Osteocyte (in vitro differentiated cells): ENCODE data around the gene CORO2A. TPM values are rescaled to one million over a fixed set of nuclear protein-coding genes. Genes with fewer than 3 reads are reported as not detected.

Source experiments
- DNase-seq: peaks from one replicate; pipeline ENCODE4 v3.0.0; 2021; ENCODE audit warnings: mixed read lengths; ENCODE audit not compliant: unreplicated experiment; ENCODE audit errors: extremely low spot score
- H3K27ac Mint-ChIP-seq: one replicate; pipeline ENCODE4 v1.8.0; 2021; ENCODE audit warnings: mild to moderate bottlenecking, mixed read lengths; ENCODE audit not compliant: unreplicated experiment
- H3K27me3 Mint-ChIP-seq: one replicate; pipeline ENCODE4 v1.8.0; 2021; ENCODE audit warnings: mixed read lengths; ENCODE audit not compliant: unreplicated experiment
- H3K36me3 Mint-ChIP-seq: one replicate; pipeline ENCODE4 v1.8.0; 2021; ENCODE audit warnings: mixed read lengths; ENCODE audit not compliant: unreplicated experiment
- H3K4me1 Mint-ChIP-seq: one replicate; pipeline ENCODE4 v1.8.0; 2021; ENCODE audit warnings: mixed read lengths; ENCODE audit not compliant: unreplicated experiment
- H3K4me3 Mint-ChIP-seq: one replicate; pipeline ENCODE4 v1.8.0; 2021; ENCODE audit warnings: mild to moderate bottlenecking, moderate library complexity, mixed read lengths; ENCODE audit not compliant: unreplicated experiment
- H3K9me3 Mint-ChIP-seq: one replicate; pipeline ENCODE4 v1.8.0; 2021; ENCODE audit warnings: mixed read lengths; ENCODE audit not compliant: unreplicated experiment
- total RNA-seq: library from RNA; stranded (reverse); gene quantifications from 2 replicates; pipeline ENCODE4 v1.2.1, GENCODE V29; 2021
- TF ChIP-seq, protein P1 (sequence below): fragments of 200-600 bp; sonication (generic); IDR thresholded peaks from 2 replicates; pipeline ENCODE4 v1.5.0; 2021; ENCODE audit warnings: antibody characterized with exemption, mild to moderate bottlenecking, moderate library complexity

The CORO2A gene
- total RNA-seq, 1 donor from 2014 or later: 1.8 TPM

DNA sequence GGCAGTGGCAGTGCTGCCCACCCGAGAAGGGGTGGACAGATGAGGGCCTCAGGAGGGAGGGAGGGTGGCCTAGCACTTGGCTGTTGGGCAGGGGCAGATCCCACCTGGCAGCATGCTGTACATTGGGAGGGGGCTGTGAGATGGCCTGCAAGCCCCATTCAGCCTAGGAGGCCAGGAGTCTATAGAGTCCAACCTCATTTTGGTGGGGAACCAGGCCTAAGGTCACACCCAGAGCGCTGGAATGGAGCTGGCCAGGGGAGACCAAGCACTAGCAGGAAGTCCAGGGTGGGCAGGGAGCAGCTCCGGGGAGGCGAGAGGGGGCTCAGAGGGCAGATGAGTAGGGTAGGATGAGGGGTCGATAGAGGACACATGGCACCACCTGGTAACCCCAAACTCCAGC is 96.3 kb downstream of the CORO2A start:
- Mint-ChIP-seq H3K27ac (no peak overlapping the region), H3K9me3 (no peaks in the 10 kb centered on the region), H3K4me3 (no peak overlapping the region), H3K4me1 (no peaks in the 10 kb centered on the region), H3K27me3 (peaks cover 2% of the 10 kb centered on the region), H3K36me3 (no peaks in the 10 kb centered on the region)
- TF ChIP-seq, protein P1, sequence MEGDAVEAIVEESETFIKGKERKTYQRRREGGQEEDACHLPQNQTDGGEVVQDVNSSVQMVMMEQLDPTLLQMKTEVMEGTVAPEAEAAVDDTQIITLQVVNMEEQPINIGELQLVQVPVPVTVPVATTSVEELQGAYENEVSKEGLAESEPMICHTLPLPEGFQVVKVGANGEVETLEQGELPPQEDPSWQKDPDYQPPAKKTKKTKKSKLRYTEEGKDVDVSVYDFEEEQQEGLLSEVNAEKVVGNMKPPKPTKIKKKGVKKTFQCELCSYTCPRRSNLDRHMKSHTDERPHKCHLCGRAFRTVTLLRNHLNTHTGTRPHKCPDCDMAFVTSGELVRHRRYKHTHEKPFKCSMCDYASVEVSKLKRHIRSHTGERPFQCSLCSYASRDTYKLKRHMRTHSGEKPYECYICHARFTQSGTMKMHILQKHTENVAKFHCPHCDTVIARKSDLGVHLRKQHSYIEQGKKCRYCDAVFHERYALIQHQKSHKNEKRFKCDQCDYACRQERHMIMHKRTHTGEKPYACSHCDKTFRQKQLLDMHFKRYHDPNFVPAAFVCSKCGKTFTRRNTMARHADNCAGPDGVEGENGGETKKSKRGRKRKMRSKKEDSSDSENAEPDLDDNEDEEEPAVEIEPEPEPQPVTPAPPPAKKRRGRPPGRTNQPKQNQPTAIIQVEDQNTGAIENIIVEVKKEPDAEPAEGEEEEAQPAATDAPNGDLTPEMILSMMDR: no peak
- no peak for DNase-seq

DNA sequence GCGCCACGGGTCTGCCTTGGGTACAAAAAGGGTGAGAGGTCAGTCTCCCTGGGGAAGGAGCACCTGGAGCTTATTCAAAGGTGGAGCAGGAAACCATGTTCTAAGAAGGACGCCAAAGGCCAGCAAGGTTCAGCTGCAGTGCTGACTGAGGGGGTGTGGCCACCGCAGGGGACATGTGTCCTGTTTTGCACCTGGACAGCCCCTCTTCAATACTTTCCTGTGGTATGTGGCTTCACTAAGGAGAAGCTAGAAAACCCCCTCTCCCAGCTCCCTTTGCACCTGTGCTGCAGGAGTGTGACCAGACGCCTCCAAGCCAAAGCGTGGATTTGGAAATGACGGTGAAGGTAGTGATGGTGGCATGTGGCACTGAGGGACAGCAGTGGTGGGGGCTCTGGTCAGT is 97.0 kb downstream of the CORO2A start:
- Mint-ChIP-seq H3K27ac (no peak overlapping the region), H3K9me3 (no peaks in the 10 kb centered on the region), H3K36me3 (no peaks in the 10 kb centered on the region), H3K4me3 (no peak overlapping the region), H3K4me1 (no peaks in the 10 kb centered on the region), H3K27me3 (peaks cover 2% of the 10 kb centered on the region)
- TF ChIP-seq, protein P1: no peak
- DNase-seq: no peak

DNA sequence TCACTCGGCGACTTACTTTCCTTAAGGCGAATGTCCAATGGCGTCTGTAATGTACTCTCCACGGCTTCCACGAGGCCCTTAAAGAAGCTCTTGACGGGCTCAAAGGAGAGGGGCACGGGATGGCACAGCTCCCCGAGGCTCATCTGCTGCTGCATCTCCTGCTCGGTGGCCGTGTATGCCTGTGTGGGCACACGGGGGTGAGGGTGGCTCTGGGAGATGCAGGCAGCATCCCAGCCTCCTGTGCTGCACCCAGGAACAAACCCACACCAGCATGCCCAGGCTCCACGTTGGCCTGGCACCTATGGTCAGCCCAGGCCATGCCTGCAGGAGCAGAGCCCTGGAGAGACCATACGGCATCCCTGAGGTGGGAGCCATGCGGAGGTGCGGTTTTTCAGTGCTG is 97.6 kb downstream of the CORO2A start:
- H3K4me3 Mint-ChIP-seq: no peak overlapping the region

DNA sequence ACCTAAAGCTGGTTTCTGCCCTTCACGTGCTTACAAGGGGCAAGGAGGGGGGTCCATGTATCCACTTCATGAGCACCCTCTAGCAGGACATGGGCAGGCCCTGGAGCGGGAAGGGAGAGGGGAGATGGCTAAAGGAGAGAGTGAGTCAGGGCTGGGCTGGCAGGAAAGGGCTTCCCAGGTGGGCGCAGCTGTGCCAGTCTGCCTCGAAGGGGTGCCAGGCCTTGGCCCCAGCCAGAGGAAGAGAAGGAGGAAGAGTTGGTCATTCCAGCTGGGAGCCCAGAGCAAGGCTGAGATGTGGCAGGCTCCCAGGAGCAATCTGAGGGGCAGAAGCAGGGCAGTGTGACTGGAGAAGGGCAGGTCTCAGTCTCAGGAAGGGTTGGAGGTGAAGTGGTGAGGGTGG is 98.1 kb downstream of the CORO2A start:
- peaks cover 2% of the 10 kb centered on the region for H3K27me3 Mint-ChIP-seq
- TF ChIP-seq, protein P1: no peak
- H3K9me3 Mint-ChIP-seq: no peaks in the 10 kb centered on the region
- no peaks in the 10 kb centered on the region for H3K36me3 Mint-ChIP-seq
- H3K27ac Mint-ChIP-seq: no peak overlapping the region
- no peak for DNase-seq
- no peak overlapping the region for H3K4me3 Mint-ChIP-seq
- no peaks in the 10 kb centered on the region for H3K4me1 Mint-ChIP-seq

More for the DNA sequence above, 97.6 kb downstream of the CORO2A start:
- DNase-seq: no peak
- TF ChIP-seq, protein P1: no peak
- peaks cover 2% of the 10 kb centered on the region for H3K27me3 Mint-ChIP-seq
- no peaks in the 10 kb centered on the region for H3K9me3 Mint-ChIP-seq
- H3K4me1 Mint-ChIP-seq: no peaks in the 10 kb centered on the region
- H3K27ac Mint-ChIP-seq: no peak overlapping the region
- no peaks in the 10 kb centered on the region for H3K36me3 Mint-ChIP-seq

DNA sequence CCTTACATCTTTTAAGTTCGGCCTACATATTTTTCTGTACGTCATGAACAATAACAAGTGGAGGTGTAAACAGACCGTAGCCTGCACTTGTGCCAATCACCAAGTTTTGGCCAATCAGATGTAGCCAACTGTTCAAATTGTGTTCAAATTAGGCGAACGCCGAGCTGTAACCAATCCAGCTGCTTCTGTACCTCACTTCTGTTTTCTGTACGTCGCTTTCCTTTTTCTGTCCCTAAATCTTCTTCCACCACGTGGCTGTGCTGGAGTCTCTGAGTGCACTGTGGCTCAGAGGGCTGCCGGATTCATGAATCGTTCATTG is 99.9 kb downstream of the CORO2A start:
- no peak overlapping the region for H3K4me3 Mint-ChIP-seq
- no peak overlapping the region for H3K27ac Mint-ChIP-seq
- TF ChIP-seq, protein P1: no peak
- no peaks in the 10 kb centered on the region for H3K36me3 Mint-ChIP-seq
- peaks cover 2% of the 10 kb centered on the region for H3K27me3 Mint-ChIP-seq
- DNase-seq: no peak
- H3K4me1 Mint-ChIP-seq: no peaks in the 10 kb centered on the region
- no peaks in the 10 kb centered on the region for H3K9me3 Mint-ChIP-seq
